ENCODE data around the gene MTUS2.

The MTUS2 gene

GRCh38 chr13:29513981-29514719, 694.0 kb downstream of the MTUS2 start:
- FAIRE-seq: no peak

GRCh38 chr13:29514720-29515310, 694.7 kb downstream of the MTUS2 start:
- no peak for FAIRE-seq

- no peak for FAIRE-seq
Measured at GRCh38 chr13:29515372-29515771, 695.2 kb downstream of the MTUS2 start.

GRCh38 chr13:29516012-29516411, 695.9 kb downstream of the MTUS2 start:
- no peak for FAIRE-seq

- no peak for FAIRE-seq
Measured at GRCh38 chr13:29516880-29517279, 696.7 kb downstream of the MTUS2 start.

GRCh38 chr13:29519921-29520320, 699.8 kb downstream of the MTUS2 start:
- no peak for FAIRE-seq

GRCh38 chr13:29520671-29521070, 700.5 kb downstream of the MTUS2 start:
- peak; percentile 98 for FAIRE-seq

GRCh38 chr13:29521336-29521735, 701.2 kb downstream of the MTUS2 start:
- no peak for FAIRE-seq

- peak; percentile 95 for FAIRE-seq
Measured at GRCh38 chr13:29522044-29522685, 702.0 kb downstream of the MTUS2 start.

GRCh38 chr13:29523199-29523961, 703.2 kb downstream of the MTUS2 start:
- FAIRE-seq: no peak

GRCh38 chr13:29524176-29524575, 704.0 kb downstream of the MTUS2 start:
- FAIRE-seq: no peak

- FAIRE-seq: no peak
Measured at GRCh38 chr13:29524641-29525040, 704.5 kb downstream of the MTUS2 start.

GRCh38 chr13:29525757-29526156, 705.6 kb downstream of the MTUS2 start:
- FAIRE-seq: no peak

- no peak for FAIRE-seq
Measured at GRCh38 chr13:29526741-29527140, 706.6 kb downstream of the MTUS2 start.

- FAIRE-seq: no peak
Measured at GRCh38 chr13:29527511-29527910, 707.4 kb downstream of the MTUS2 start.

- FAIRE-seq: no peak
Measured at GRCh38 chr13:29527916-29528315, 707.8 kb downstream of the MTUS2 start.

- FAIRE-seq: no peak
Measured at GRCh38 chr13:29529754-29530153, 709.6 kb downstream of the MTUS2 start.

GRCh38 chr13:29530901-29531300, 710.8 kb downstream of the MTUS2 start:
- no peak for FAIRE-seq

GRCh38 chr13:29532116-29532515, 712.0 kb downstream of the MTUS2 start:
- FAIRE-seq: no peak

- no peak for FAIRE-seq
Measured at GRCh38 chr13:29532821-29533220, 712.7 kb downstream of the MTUS2 start.

GRCh38 chr13:29534083-29534482, 713.9 kb downstream of the MTUS2 start:
- FAIRE-seq: no peak

GRCh38 chr13:29535663-29536655, 715.8 kb downstream of the MTUS2 start:
- no peak for FAIRE-seq

All from G401.6 (cell line).